CD4-positive, CD25-positive, alpha-beta regulatory T cell (primary cell): ENCODE measurements around the gene EMD. TPM values are rescaled to one million over a fixed set of nuclear protein-coding genes. Genes with fewer than 3 reads are reported as not detected.
"Not testable (repeated sequence)": the region's sequence is repeated elsewhere in the genome, so short reads cannot be mapped to it uniquely, and the experiment has no call there.

Source experiments
- ATAC-seq, 2 donors: fragments of 150-1000 bp; cut with Tn5 transposase; one replicate each; pipeline ENCODE4 v1.10.0; 2021; ENCODE audit warnings: low read depth in 2 of 2, moderate number of reproducible peaks in 2 of 2, moderate library complexity in 1 of 2
- DNase-seq, 3 donors: peaks; one replicate each; pipeline versions ENCODE4 v3.0.0 to v3.0.0-alpha.2; 2012 to 2022; ENCODE audit warnings: mixed read lengths in 1 of 3
- H3K27ac ChIP-seq: one replicate; pipeline ENCODE4 v1.7.0; 2013; ENCODE audit warnings: mild to moderate bottlenecking, low read length; ENCODE audit not compliant: insufficient read depth, poor library complexity, severe bottlenecking
- H3K27me3 ChIP-seq: one replicate; pipeline ENCODE4 v1.7.0; 2013; ENCODE audit warnings: low read length; ENCODE audit not compliant: control insufficient read depth, insufficient read depth
- H3K36me3 ChIP-seq: one replicate; pipeline ENCODE4 v1.7.0; 2013; ENCODE audit warnings: mild to moderate bottlenecking, low read length, moderate library complexity; ENCODE audit not compliant: control insufficient read depth, insufficient read depth
- H3K4me1 ChIP-seq: 2 replicates; pipeline ENCODE4 v1.7.0; 2013; ENCODE audit warnings: mild to moderate bottlenecking, low read length; ENCODE audit not compliant: insufficient read depth, control insufficient read depth, poor library complexity, severe bottlenecking
- H3K4me3 ChIP-seq: one replicate; pipeline ENCODE4 v1.7.0; 2013; ENCODE audit warnings: low read depth, mild to moderate bottlenecking, low read length, moderate library complexity
- H3K9me3 ChIP-seq, 2 experiments: 1 replicate in 1 of 2; 2 replicates in 1 of 2; pipeline ENCODE4 v1.7.0; 2013; ENCODE audit warnings: low read length in 2 of 2, mild to moderate bottlenecking in 1 of 2, moderate library complexity in 1 of 2; ENCODE audit not compliant: control insufficient read depth in 2 of 2
- H3K27ac Mint-ChIP-seq, 3 donors: one replicate each; pipeline ENCODE4 v1.8.0; 2020 to 2022; ENCODE audit warnings: mild to moderate bottlenecking in 3 of 3, mixed read lengths in 3 of 3, moderate library complexity in 2 of 3
- H3K27me3 Mint-ChIP-seq: one replicate; pipeline ENCODE4 v1.8.0; 2022; ENCODE audit warnings: mild to moderate bottlenecking, mixed read lengths
- H3K36me3 Mint-ChIP-seq: one replicate; pipeline ENCODE4 v1.8.0; 2020; ENCODE audit warnings: mixed read lengths
- H3K4me1 Mint-ChIP-seq, 4 donors: one replicate each; pipeline ENCODE4 v1.8.0; 2020 to 2022; ENCODE audit warnings: mixed read lengths in 4 of 4, mild to moderate bottlenecking in 1 of 4
- H3K4me3 Mint-ChIP-seq, 4 donors: one replicate each; pipeline ENCODE4 v1.8.0; 2020 to 2022; ENCODE audit warnings: mild to moderate bottlenecking in 4 of 4, mixed read lengths in 4 of 4, moderate library complexity in 3 of 4
- H3K9me3 Mint-ChIP-seq, 7 donors: one replicate each; pipeline ENCODE4 v1.8.0; 2020 to 2022; ENCODE audit warnings: mixed read lengths in 7 of 7, mild to moderate bottlenecking in 3 of 7, moderate library complexity in 2 of 7
- polyA plus RNA-seq, 4 donors: library from polyadenylated mRNA; unstranded; fragments of 300-500 nt; fragmentation: Illumina TruSeq; gene quantifications; one replicate each; pipeline ENCODE4 v1.2.3, GENCODE V29; 2021
- total RNA-seq: library from RNA; stranded (reverse); gene quantifications from one replicate; pipeline ENCODE4 v1.2.3, GENCODE V29; 2022

EMD gene
- total and polyA plus RNA-seq, 5 donors from 2014 or later, result 31.8 to 133 (median 37.3) TPM

GRCh38 chrX:154396363-154396762 is 17.3 kb downstream of the EMD start:
- peaks cover 11% of the 10 kb centered on the region for H3K27me3 Mint-ChIP-seq
- not testable (repeated sequence) for H3K27ac ChIP-seq, H3K4me3 ChIP-seq, ATAC-seq, H3K9me3 ChIP-seq, H3K27ac Mint-ChIP-seq, H3K36me3 ChIP-seq, H3K27me3 ChIP-seq, H3K9me3 Mint-ChIP-seq, DNase-seq
- peaks cover 19% of the 10 kb centered on the region for H3K4me1 ChIP-seq
- peak overlapping the region in 2 of 4 donors; percentile 35 to 68 for H3K4me3 Mint-ChIP-seq
- peaks cover 4 to 30% (median 8%) of the 10 kb centered on the region in 4 donors for H3K4me1 Mint-ChIP-seq
- H3K36me3 Mint-ChIP-seq, result peaks cover 14% of the 10 kb centered on the region

- peak in 2 of 3 donors; percentile 37 to 64 for DNase-seq
- peaks cover 19% of the 10 kb centered on the region for H3K4me1 ChIP-seq
- Mint-ChIP-seq H3K27me3 (peaks cover 12% of the 10 kb centered on the region), H3K27ac (peak overlapping the region; percentile 99 to 100 (median 99)), H3K36me3 (peaks cover 14% of the 10 kb centered on the region), H3K4me1 (peaks cover 4 to 31% (median 8%) of the 10 kb centered on the region in 4 donors), H3K9me3 (no peaks in the 10 kb centered on the region), H3K4me3 (peak overlapping the region; percentile 94 to 99 (median 97))
- no peaks in the 10 kb centered on the region for H3K27me3 ChIP-seq
- H3K36me3 ChIP-seq, result peaks cover 9% of the 10 kb centered on the region
- peak overlapping the region; percentile 95 for H3K27ac ChIP-seq
- H3K4me3 ChIP-seq, result peak overlapping the region; percentile 19
- peak; percentile 29 for ATAC-seq
- H3K9me3 ChIP-seq, result no peaks in the 10 kb centered on the region
Observed at GRCh38 chrX:154396973-154397887, 18.1 kb downstream of the EMD start.

GRCh38 chrX:154397888-154398667 is 19.0 kb downstream of the EMD start, which contains the start of gene RPL10:
RPL10 (plus strand) TSS chrX:154398377; CDS start chrX:154398520, 143 bp downstream.
- Mint-ChIP-seq H3K27me3 (peaks cover 15% of the 10 kb centered on the region), H3K4me3 (peak within 1 kb of the TSS; percentile 94 to 99 (median 97)), H3K27ac (peak within 1 kb of the TSS; percentile 99 to 100 (median 99)), H3K4me1 (peaks cover 4 to 31% (median 8%) of the 10 kb centered on the region in 4 donors), H3K36me3 (peaks cover 14% of the 10 kb centered on the region), H3K9me3 (no peaks in the 10 kb centered on the region)
- Histone ChIP-seq H3K4me3 (peak within 1 kb of the TSS; percentile 95), H3K27ac (peak within 1 kb of the TSS; percentile 95), H3K9me3 (no peaks in the 10 kb centered on the region), H3K36me3 (peaks cover 9% of the 10 kb centered on the region), H3K27me3 (no peaks in the 10 kb centered on the region), H3K4me1 (peaks cover 19% of the 10 kb centered on the region)
- DNase-seq (peak; percentile 82 to 95 (median 89)), ATAC-seq (peak; percentile 78 to 84)

DNA sequence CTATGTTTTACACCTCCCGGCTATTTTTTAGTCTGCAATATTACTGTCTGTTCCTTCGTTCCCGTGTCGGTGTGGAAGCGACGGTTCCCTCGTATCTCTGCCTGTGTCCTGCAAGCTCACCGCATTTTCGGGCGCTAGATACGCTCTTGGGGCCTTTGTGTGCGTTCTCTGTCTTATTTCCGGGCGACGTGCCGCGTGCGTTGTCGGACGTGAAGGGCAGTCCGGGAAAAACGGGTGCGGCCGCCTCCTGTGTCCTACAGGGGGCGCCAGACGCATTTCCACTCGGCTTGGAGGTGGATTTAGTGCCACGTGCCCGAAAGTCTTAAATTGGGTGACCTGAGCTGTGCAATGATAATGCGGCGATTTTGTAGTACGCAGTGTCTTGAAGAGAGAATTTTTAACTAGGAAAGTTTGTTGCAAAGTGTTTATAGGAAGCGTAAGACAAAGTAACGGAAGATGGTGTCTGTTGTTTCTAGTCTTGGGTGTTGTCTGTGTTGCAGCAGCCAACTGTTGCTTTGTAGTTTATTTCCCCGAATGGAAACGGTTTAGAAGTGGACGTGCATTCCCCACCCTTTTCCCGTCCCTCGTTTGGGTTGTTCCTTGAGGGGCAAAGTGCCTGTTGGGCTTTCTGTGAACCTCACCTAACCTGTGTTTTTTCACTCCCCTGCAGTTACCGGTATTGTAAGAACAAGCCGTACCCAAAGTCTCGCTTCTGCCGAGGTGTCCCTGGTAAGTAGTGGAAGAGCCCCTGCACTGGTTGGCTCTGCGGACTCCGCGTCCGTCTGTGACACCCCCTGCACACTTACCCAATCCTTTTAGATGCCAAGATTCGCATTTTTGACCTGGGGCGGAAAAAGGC is 19.8 kb downstream of the EMD start:
- no peaks in the 10 kb centered on the region for H3K9me3 Mint-ChIP-seq
- peaks cover 4 to 31% (median 8%) of the 10 kb centered on the region in 4 donors for H3K4me1 Mint-ChIP-seq
- H3K4me3 Mint-ChIP-seq, result peak overlapping the region; percentile 94 to 99 (median 97)

DNA sequence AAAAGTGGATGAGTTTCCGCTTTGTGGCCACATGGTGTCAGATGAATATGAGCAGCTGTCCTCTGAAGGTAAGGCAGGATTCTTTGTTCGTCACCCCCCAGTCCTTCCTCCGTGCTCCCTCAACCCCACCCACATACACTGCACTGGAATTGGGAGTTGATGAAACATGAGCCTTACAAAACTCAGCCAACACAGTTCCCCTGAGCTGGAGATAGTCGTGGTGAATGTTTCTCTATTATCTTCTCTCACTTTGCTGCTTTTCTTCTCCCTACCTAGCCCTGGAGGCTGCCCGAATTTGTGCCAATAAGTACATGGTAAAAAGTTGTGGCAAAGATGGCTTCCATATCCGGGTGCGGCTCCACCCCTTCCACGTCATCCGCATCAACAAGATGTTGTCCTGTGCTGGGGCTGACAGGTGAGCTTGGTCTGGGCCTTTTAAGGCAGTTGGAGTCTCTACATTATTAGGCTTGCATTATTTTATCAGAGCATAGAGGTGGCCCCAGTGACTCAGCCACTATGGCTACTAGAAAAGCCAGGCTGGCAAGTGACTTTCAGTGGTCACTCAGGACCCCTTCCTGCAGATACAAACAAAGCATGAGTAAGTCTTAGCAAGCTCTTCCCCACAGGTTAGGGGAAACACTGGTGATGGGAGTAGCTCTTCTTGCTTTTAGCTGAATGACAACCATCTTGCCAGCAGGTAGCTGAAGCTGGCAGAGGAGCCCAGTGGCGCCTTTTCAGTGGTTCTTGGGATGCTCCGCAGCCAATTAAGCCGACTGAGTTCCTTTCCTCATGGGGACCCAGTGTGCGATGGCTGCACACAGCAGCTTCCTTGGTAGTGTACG is 20.7 kb downstream of the EMD start:
- peak overlapping the region; percentile 69 to 100 (median 99) for H3K27ac Mint-ChIP-seq
- Histone ChIP-seq H3K27me3 (no peaks in the 10 kb centered on the region), H3K36me3 (peaks cover 9% of the 10 kb centered on the region), H3K4me3 (peak overlapping the region; percentile 95), H3K27ac (peak overlapping the region; percentile 95), H3K9me3 (no peaks in the 10 kb centered on the region), H3K4me1 (peaks cover 19% of the 10 kb centered on the region)
- ATAC-seq, result no peak
- H3K9me3 Mint-ChIP-seq, result no peaks in the 10 kb centered on the region
- H3K27me3 Mint-ChIP-seq, result peaks cover 15% of the 10 kb centered on the region
- peak; percentile 22 to 48 (median 45) for DNase-seq
- peaks cover 14% of the 10 kb centered on the region for H3K36me3 Mint-ChIP-seq
- peaks cover 4 to 31% (median 8%) of the 10 kb centered on the region in 4 donors for H3K4me1 Mint-ChIP-seq
- H3K4me3 Mint-ChIP-seq, result peak overlapping the region; percentile 94 to 99 (median 97)

More for the DNA sequence above, 19.8 kb downstream of the EMD start:
- H3K9me3 ChIP-seq, result no peaks in the 10 kb centered on the region
- Mint-ChIP-seq H3K27me3 (peaks cover 15% of the 10 kb centered on the region), H3K36me3 (peaks cover 14% of the 10 kb centered on the region), H3K27ac (peak overlapping the region; percentile 99 to 100 (median 99))
- H3K4me3 ChIP-seq, result peak overlapping the region; percentile 95
- peak; percentile 68 to 90 (median 84) for DNase-seq
- H3K27me3 ChIP-seq, result no peaks in the 10 kb centered on the region
- H3K27ac ChIP-seq, result peak overlapping the region; percentile 95
- H3K36me3 ChIP-seq, result peaks cover 9% of the 10 kb centered on the region
- H3K4me1 ChIP-seq, result peaks cover 19% of the 10 kb centered on the region
- ATAC-seq, result peak; percentile 46 to 50

DNA sequence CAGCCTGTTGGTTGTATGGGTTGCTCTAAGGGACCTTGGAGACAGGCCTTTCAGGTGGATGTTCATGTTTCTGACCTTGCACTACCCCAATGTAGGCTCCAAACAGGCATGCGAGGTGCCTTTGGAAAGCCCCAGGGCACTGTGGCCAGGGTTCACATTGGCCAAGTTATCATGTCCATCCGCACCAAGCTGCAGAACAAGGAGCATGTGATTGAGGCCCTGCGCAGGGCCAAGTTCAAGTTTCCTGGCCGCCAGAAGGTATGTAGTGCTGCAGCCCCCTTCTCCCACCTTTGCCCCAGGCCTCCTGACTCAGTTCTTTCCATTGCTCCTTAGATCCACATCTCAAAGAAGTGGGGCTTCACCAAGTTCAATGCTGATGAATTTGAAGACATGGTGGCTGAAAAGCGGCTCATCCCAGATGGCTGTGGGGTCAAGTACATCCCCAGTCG is 21.3 kb downstream of the EMD start:
- H3K9me3 Mint-ChIP-seq, H3K36me3 ChIP-seq, H3K9me3 ChIP-seq, H3K4me3 ChIP-seq, DNase-seq, H3K27me3 ChIP-seq, ATAC-seq: not testable (repeated sequence)
- Mint-ChIP-seq H3K27ac (peak overlapping the region in 2 of 3 donors; percentile 55 to 100), H3K4me1 (peaks cover 4 to 31% (median 8%) of the 10 kb centered on the region in 4 donors), H3K4me3 (peak overlapping the region; percentile 41 to 97 (median 74)), H3K36me3 (peaks cover 14% of the 10 kb centered on the region), H3K27me3 (peaks cover 15% of the 10 kb centered on the region)
- Histone ChIP-seq H3K27ac (peak overlapping the region; percentile 95), H3K4me1 (peaks cover 19% of the 10 kb centered on the region)
